OCI-M2 (cell line): ENCODE measurements around the gene MITF.

Experiments used
- DNase-seq: peaks from one replicate; lab custom pipeline; 2025; ENCODE audit not compliant: unreplicated experiment; lab: John Stamatoyannopoulos, UW

Gene MITF

GRCh38 chr3:69753179-69753775, 14.0 kb downstream of the MITF start:
- no peak for DNase-seq

DNA sequence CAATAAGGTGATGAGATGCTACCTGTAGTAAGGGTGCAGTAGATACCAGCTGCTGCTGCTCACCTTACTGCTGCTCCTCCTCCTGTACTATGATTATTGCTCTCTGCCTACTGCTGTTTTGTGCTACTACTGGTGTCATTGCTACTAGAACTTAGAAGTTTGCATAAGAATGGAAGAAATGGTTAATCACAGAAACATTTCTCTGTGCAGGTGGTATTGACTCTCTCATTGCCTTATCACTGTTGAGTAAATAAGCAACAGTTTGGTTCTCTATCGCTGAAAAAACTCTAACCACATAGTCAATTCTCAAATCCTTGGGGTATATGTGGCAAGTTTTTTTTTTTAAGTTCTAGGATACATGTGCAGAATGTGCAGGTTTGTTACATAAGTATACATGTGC, 16.5 kb downstream of the MITF start:
- no peak for DNase-seq

GRCh38 chr3:69761896-69762767, 22.9 kb downstream of the MITF start:
- DNase-seq, result no peak

GRCh38 chr3:69762768-69763229, 23.5 kb downstream of the MITF start:
- DNase-seq, result no peak

GRCh38 chr3:69763458-69763857, 24.2 kb downstream of the MITF start:
- no peak for DNase-seq

- no peak for DNase-seq
These were observed 25.0 kb downstream of the MITF start for GRCh38 chr3:69764121-69764741.

DNA sequence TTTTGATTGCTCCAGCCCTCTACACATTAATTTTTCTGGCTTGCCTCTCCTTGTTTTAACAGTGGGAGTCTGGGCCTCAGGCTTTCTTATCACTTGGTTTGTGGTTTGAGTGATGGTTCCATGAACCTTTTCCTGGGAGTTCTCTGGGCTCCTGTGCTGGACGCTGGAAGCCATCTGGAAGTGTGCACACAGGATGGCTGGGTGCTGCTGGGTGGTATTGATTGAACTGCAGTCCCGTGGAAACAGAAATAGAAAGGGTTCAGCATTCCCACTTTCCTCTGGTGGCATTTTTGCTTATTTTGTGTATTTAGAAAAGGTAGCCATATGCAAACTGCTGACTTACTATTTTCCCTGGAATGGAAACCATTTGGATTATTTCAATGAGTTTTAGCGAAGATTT, 25.6 kb downstream of the MITF start:
- DNase-seq, result no peak

- DNase-seq, result no peak
These were observed 27.4 kb downstream of the MITF start for GRCh38 chr3:69766638-69767037.

GRCh38 chr3:69767571-69767970, 28.3 kb downstream of the MITF start:
- DNase-seq, result no peak

GRCh38 chr3:69768438-69768837, 29.2 kb downstream of the MITF start:
- no peak for DNase-seq

- DNase-seq, result no peak
These were observed 31.0 kb downstream of the MITF start for GRCh38 chr3:69770219-69770618.

- DNase-seq, result no peak
These were observed 31.8 kb downstream of the MITF start for GRCh38 chr3:69770976-69771634.

DNA sequence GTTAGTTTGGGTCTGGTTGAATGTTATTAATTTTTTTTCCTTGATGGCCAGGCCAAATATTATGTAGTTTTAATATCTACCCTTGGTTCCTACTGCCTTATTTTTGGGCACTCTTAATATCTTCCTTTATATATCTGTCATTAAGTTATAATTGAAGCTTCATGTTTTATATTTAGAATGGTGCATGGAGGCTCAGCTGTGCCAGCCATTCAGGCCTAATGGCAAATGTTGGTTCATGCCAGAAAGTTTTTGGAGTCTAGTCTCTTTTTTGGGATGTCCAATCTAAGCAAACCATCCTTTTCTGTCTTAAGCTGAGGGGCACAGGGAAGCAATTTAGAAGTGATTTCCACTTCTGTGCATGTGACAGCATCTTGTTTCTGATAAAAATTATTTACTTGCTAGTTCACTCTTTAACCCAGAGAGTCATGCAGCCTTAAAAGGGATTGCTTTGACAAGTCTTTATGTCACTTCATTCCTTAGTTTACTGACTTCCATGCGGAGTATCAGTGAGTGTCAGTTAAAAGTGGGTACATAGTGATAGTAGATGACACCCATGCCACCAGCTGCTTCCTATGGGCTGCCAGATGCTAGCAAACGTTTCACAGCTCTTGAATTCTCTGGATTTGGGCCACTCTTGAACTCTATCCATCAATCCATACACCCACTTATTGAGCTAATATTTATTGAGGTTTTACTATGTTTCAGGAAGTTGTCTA, 33.0 kb downstream of the MITF start:
- DNase-seq, result no peak

- DNase-seq, result no peak
These were observed 34.8 kb downstream of the MITF start for GRCh38 chr3:69774029-69774428.

DNA sequence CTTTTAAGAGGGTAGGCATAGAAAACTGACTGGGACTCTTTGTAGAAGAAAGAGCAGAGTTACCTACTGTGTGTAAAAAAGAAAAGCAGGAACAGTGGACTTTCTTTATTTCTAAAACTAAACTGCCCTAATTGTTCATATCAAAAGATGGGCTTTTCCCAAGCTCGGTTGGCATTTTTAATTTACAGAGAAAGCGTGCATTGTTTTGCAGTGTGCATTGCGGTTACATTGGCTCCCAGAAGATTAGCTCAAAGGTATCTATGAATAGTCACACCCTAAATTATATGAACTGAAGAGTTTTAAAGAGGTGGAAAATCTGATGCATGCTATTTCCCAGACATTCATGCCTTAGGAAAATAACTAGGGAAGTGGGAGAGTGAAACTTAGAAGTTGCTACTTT, 36.5 kb downstream of the MITF start:
- no peak for DNase-seq

GRCh38 chr3:69776289-69776688, 37.0 kb downstream of the MITF start:
- DNase-seq, result no peak

DNA sequence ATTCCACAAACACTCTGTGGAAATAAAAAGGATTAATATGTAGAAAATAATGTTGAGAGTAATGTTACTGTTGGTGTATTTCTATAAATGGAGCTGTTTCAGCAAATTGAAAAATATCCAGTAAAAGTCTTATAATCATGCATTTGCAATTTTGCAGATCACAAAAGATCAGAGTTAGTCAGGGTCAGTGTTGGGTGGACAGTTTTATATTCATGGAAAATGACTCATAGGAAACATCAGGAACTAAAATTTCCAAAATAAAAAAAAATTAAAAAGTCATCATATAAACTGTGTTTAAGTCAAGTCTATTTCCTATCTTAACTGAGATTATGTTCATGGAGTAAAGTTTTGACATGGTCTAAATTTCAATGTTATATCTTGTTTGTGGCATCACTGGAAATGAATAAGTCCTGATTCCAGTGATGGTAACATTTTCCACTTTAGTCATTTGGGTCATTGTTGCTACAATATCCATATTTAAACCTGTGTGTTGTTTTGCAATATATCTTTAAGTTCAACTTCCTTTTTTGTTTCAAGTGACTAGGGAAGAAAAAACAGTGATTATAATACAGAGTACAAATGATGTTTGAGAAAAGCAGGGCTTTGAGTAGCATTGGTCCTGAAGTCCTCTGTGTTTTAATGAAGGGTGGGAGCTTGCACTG, 37.8 kb downstream of the MITF start:
- no peak for DNase-seq

DNA sequence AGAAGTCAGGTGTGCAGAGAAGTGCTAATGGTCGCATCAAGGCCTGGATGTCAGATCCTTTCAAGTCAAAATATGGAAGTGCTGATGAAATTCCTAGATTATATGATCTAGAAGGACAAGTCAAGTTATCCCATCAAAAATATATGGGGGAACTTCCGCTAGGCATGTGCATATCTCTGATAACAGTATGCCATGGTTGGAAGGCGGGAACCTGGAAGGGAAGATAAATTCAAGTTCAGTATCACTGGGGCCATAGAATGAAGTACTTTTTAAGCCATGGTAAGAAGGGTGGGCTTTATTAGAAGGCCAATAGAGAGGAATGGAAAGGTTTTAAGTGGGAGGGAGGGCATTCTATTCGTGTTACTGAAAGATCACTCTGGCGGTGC, 38.3 kb downstream of the MITF start:
- DNase-seq, result no peak

DNA sequence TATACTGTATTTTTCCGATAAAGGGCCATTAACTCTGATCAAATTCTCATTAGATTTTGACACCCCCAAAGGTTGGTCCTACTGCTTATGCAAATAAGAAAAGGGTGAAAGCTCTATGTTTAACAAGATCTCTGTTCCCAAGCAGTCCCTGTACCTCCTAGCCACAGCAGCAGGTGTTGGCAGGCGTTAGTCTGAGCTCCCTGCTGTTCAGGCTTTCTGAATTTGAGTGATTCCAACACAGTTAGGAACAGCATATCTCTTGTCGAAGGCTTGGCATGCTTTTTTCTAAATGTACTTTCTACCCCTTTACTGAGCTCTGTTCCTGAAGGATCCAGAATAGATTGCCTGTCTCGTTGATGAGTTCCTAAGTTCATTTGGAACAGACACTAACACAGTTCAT, 42.3 kb downstream of the MITF start:
- no peak for DNase-seq

GRCh38 chr3:69784954-69785514, 45.8 kb downstream of the MITF start:
- DNase-seq, result no peak
